HEK293T (cell line): ENCODE measurements around the gene CEP41.
"Not testable (repeated sequence)": the region's sequence is repeated elsewhere in the genome, so short reads cannot be mapped to it uniquely, and the experiment has no call there.

ENCODE experiments used
- BHLHE40 ChIP-seq: fragments of 450-650 bp; IDR thresholded peaks from 2 replicates; pipeline ENCODE4 v1.6.1; 2016; ENCODE audit warnings: mild to moderate bottlenecking, moderate library complexity, borderline replicate concordance
- ELF4 ChIP-seq: fragments of 450-650 bp; IDR thresholded peaks from 2 replicates; pipeline ENCODE4 v1.6.1; 2017; ENCODE audit warnings: antibody characterized with exemption
- FOXA1 ChIP-seq: fragments of 450-650 bp; IDR thresholded peaks from 2 replicates; pipeline ENCODE4 v1.6.1; 2016; ENCODE audit warnings: mild to moderate bottlenecking
- SP1 ChIP-seq: fragments of 450-650 bp; IDR thresholded peaks from 2 replicates; pipeline ENCODE4 v1.6.1; 2017
- TARDBP ChIP-seq: fragments of 450-650 bp; IDR thresholded peaks from 2 replicates; pipeline ENCODE4 v1.6.1; 2016

GRCh38 chr7:130451344-130451743, 10.5 kb upstream of the CEP41 start:
- not testable (repeated sequence) for TF ChIP-seq ELF4, TARDBP, FOXA1, BHLHE40, SP1
